GM21367 (cell line): Measurements from ENCODE around the gene CATSPER4.
A peak's percentile ranks its signal among the peaks of the same experiment; 100 is the strongest.

Source experiments
- ATAC-seq: cut with Tn5 transposase; IDR thresholded peaks from one replicate; pipeline ENCODE4 v1.9.1; 2021; ENCODE audit not compliant: unreplicated experiment

CATSPER4 gene

GRCh38 chr1:26164036-26164860 lies 26.2 kb upstream of the CATSPER4 start:
- no peak for ATAC-seq

GRCh38 chr1:26164861-26165842 lies 25.2 kb upstream of the CATSPER4 start:
- no peak for ATAC-seq

- no peak for ATAC-seq
Measured at GRCh38 chr1:26166719-26167281, 23.6 kb upstream of the CATSPER4 start.

- ATAC-seq: no peak
Measured at GRCh38 chr1:26168410-26169197, 21.8 kb upstream of the CATSPER4 start, which contains the start of gene C1orf232. C1orf232 (minus strand) TSS chr1:26168963; CDS start chr1:26168499, 464 bp downstream.

GRCh38 chr1:26169198-26169554 lies 21.2 kb upstream of the CATSPER4 start:
- no peak for ATAC-seq

- ATAC-seq: peak; percentile 82
Measured at GRCh38 chr1:26169669-26170471, 20.5 kb upstream of the CATSPER4 start, which contains the start of gene ZNF593. ZNF593 (plus strand) TSS chr1:26169908; CDS start chr1:26169984, 76 bp downstream.

- ATAC-seq: no peak
Measured at GRCh38 chr1:26170472-26170821, 20.0 kb upstream of the CATSPER4 start.

- ATAC-seq: no peak
Measured at GRCh38 chr1:26171084-26172072, 19.0 kb upstream of the CATSPER4 start, which contains the start of gene ZNF593OS. ZNF593OS (minus strand) TSS chr1:26171832; CDS start chr1:26171661, 171 bp downstream.

GRCh38 chr1:26175346-26175745 lies 15.1 kb upstream of the CATSPER4 start:
- ATAC-seq: no peak

- no peak for ATAC-seq
Measured at GRCh38 chr1:26177182-26177684, 13.2 kb upstream of the CATSPER4 start, which contains the start of gene CNKSR1. CNKSR1 (plus strand) TSS chr1:26177491; CDS start chr1:26177548, 57 bp downstream.

GRCh38 chr1:26180010-26180506 lies 10.3 kb upstream of the CATSPER4 start:
- ATAC-seq: no peak

GRCh38 chr1:26181586-26182382 lies 8.6 kb upstream of the CATSPER4 start:
- ATAC-seq: no peak

GRCh38 chr1:26182383-26182696 lies 8.1 kb upstream of the CATSPER4 start:
- ATAC-seq: no peak

GRCh38 chr1:26184086-26184485 lies 6.3 kb upstream of the CATSPER4 start:
- ATAC-seq: no peak

GRCh38 chr1:26184883-26185282 lies 5.5 kb upstream of the CATSPER4 start:
- ATAC-seq: no peak

GRCh38 chr1:26187882-26188281 lies 2.5 kb upstream of the CATSPER4 start:
- no peak for ATAC-seq

- no peak for ATAC-seq
Measured at GRCh38 chr1:26188477-26188876, 1.9 kb upstream of the CATSPER4 start.
